ENCODE data around the gene IFNA2.
"Not testable (repeated sequence)": the region's sequence is repeated elsewhere in the genome, so short reads cannot be mapped to it uniquely, and the experiment has no call there.

Gene IFNA2

GRCh38 chr9:21385131-21385670, at the start of gene IFNA2:
TSS of gene IFNA2 (minus strand) at chr9:21385398. CDS start at chr9:21385329, 69 bp downstream.
- in situ Hi-C loops (cut with MboI; ENCODE audit: low sequenced_read_pairs), result no loop called here

- in situ Hi-C loops (cut with MboI; ENCODE audit: low sequenced_read_pairs), result not testable (repeated sequence)
Observed at GRCh38 chr9:21435015-21435383, 49.8 kb upstream of the IFNA2 start.

- in situ Hi-C loops (cut with MboI; ENCODE audit: low sequenced_read_pairs), result no loop called here
Observed at GRCh38 chr9:21434202-21435014, 49.2 kb upstream of the IFNA2 start.

GRCh38 chr9:21432672-21433425, 47.7 kb upstream of the IFNA2 start:
- in situ Hi-C loops (cut with MboI; ENCODE audit: low sequenced_read_pairs), result no loop called here

GRCh38 chr9:21429191-21429590, 44.0 kb upstream of the IFNA2 start:
- in situ Hi-C loops (cut with MboI; ENCODE audit: low sequenced_read_pairs), result no loop called here

- in situ Hi-C loops (cut with MboI; ENCODE audit: low sequenced_read_pairs), result no loop called here
Observed at GRCh38 chr9:21428235-21428634, 43.0 kb upstream of the IFNA2 start.

- in situ Hi-C loops (cut with MboI; ENCODE audit: low sequenced_read_pairs), result no loop called here
Observed at GRCh38 chr9:21415493-21416267, 30.5 kb upstream of the IFNA2 start.

- in situ Hi-C loops (cut with MboI; ENCODE audit: low sequenced_read_pairs), result no loop called here
Observed at GRCh38 chr9:21414220-21414940, 29.2 kb upstream of the IFNA2 start.

- in situ Hi-C loops (cut with MboI; ENCODE audit: low sequenced_read_pairs), result no loop called here
Observed at GRCh38 chr9:21413624-21414023, 28.4 kb upstream of the IFNA2 start.

GRCh38 chr9:21413151-21413550, 28.0 kb upstream of the IFNA2 start:
- in situ Hi-C loops (cut with MboI; ENCODE audit: low sequenced_read_pairs), result no loop called here

GRCh38 chr9:21412107-21412506, 26.9 kb upstream of the IFNA2 start:
- in situ Hi-C loops (cut with MboI; ENCODE audit: low sequenced_read_pairs), result no loop called here

- in situ Hi-C loops (cut with MboI; ENCODE audit: low sequenced_read_pairs), result no loop called here
Observed at GRCh38 chr9:21408817-21409216, 23.6 kb upstream of the IFNA2 start, which contains the start of gene IFNA8. TSS of gene IFNA8 (plus strand) at chr9:21409117. CDS start at chr9:21409177, 60 bp downstream.

- in situ Hi-C loops (cut with MboI; ENCODE audit: low sequenced_read_pairs), result no loop called here
Observed at GRCh38 chr9:21404146-21404545, 18.9 kb upstream of the IFNA2 start.

- in situ Hi-C loops (cut with MboI; ENCODE audit: low sequenced_read_pairs), result no loop called here
Observed at GRCh38 chr9:21402386-21403251, 17.4 kb upstream of the IFNA2 start.

GRCh38 chr9:21399956-21400355, 14.8 kb upstream of the IFNA2 start:
- in situ Hi-C loops (cut with MboI; ENCODE audit: low sequenced_read_pairs), result no loop called here

- in situ Hi-C loops (cut with MboI; ENCODE audit: low sequenced_read_pairs), result no loop called here
Observed at GRCh38 chr9:21398955-21399489, 13.8 kb upstream of the IFNA2 start.

- in situ Hi-C loops (cut with MboI; ENCODE audit: low sequenced_read_pairs), result no loop called here
Observed at GRCh38 chr9:21395778-21396717, 10.8 kb upstream of the IFNA2 start.

- in situ Hi-C loops (cut with MboI; ENCODE audit: low sequenced_read_pairs), result no loop called here
Observed at GRCh38 chr9:21392270-21392669, 7.1 kb upstream of the IFNA2 start.
